Measurements from ENCODE around the gene ELOF1. TPM values are rescaled to one million over a fixed set of nuclear protein-coding genes. Genes with fewer than 3 reads are reported as not detected.

Gene ELOF1
- total and polyA plus RNA-seq, 2 of the 13 experiments (the other 11 are each of a cell fraction or from before 2014, with no cell fraction given): 14.5 to 43.2 TPM

DNA sequence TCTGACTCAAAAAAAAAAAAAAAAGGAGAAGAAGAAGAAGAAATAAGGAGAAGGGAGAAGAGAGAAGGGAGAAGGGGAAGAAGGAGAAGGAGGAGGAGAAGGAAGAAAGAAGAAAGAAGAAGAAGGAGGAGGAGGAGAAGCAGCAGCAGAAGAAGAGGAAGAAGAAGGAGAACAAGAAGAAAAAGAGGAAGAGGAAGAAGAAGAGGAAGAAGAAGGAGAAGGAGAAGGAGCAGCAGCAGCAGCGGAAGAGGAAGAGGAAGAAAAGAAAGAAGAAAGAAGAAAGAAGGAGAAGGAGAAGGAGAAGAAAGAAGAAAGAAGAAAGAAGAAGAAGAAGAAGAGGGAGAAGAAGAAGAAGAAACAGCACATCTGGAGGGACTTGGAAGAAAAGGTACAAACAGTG, 24.5 kb downstream of the ELOF1 start:
- intact Hi-C loops (cut with micrococcal nuclease; ENCODE audit: unreplicated experiment): no loop called here
- Histone ChIP-seq H3K27ac (ENCODE audit: extremely low read length, insufficient read depth, low read length) (no peak overlapping the region), H3K4me1 (ENCODE audit: insufficient read depth, low read length) (peaks cover 29% of the 10 kb centered on the region), H3K27me3 (ENCODE audit: control insufficient read depth in 1 of 2, insufficient read depth in 2 of 2, low read length in 2 of 2) (peaks cover 0 to 4% of the 10 kb centered on the region in 2 experiments; a peak in 1 of 5 replicates), H2AFZ (ENCODE audit: low read length) (no peak overlapping the region), H4K20me1 (ENCODE audit: insufficient read depth, low read length) (no peaks in the 10 kb centered on the region), H3K4me3 (replicated peaks in 1 of 3; ENCODE audit: insufficient read depth in 1 of 3, low read depth in 2 of 3, low read length in 3 of 3) (no peak overlapping the region), H3K9ac (ENCODE audit: insufficient read depth, low read depth, low read length) (no peak overlapping the region), H3K4me2 (ENCODE audit: low read depth, low read length) (no peak overlapping the region), H3K9me3 (ENCODE audit: low read length) (no peaks in the 10 kb centered on the region), H3K79me2 (ENCODE audit: insufficient read depth, low read length) (no peaks in the 10 kb centered on the region), H3K36me3 (replicated peaks in 1 of 2; ENCODE audit: control insufficient read depth in 1 of 2, insufficient read depth in 2 of 2, low read length in 2 of 2) (no peaks in the 10 kb centered on the region)
- ChIA-PET POLR2A (no interaction called here), CTCF (ENCODE audit: low intra/inter-chr PET ratio, low total read pairs) (no interaction called here)
- no peak for FAIRE-seq
- BruUV-seq (replicated peaks): no TSS peak
- in situ Hi-C loops (cut with HindIII; ENCODE audit: extremely low pct_ligation_motif_present, low pct_unique_long_range_greater_than_20kb): no loop called here
- no peak for ATAC-seq
- WGBS (ENCODE audit: low lambda C conversion rate): 11% methylated on average over 1 of the region's 1 CpG
- TF ChIP-seq RFXAP (CRISPR knock-in tag; IDR thresholded peaks at IDR 0.05; ENCODE audit: borderline replicate concordance): no peak
- TF ChIP-seq AGO2 (optimal IDR thresholded peaks at IDR 0.05; ENCODE audit: low read depth, low read length): no peak
- no peak for TF ChIP-seq SKI (IDR thresholded peaks at IDR 0.05; ENCODE audit: partially characterized antibody)
- TF ChIP-seq DDIT3 (CRISPR knock-in tag; IDR thresholded peaks at IDR 0.05): no peak
- TF ChIP-seq, protein P1, sequence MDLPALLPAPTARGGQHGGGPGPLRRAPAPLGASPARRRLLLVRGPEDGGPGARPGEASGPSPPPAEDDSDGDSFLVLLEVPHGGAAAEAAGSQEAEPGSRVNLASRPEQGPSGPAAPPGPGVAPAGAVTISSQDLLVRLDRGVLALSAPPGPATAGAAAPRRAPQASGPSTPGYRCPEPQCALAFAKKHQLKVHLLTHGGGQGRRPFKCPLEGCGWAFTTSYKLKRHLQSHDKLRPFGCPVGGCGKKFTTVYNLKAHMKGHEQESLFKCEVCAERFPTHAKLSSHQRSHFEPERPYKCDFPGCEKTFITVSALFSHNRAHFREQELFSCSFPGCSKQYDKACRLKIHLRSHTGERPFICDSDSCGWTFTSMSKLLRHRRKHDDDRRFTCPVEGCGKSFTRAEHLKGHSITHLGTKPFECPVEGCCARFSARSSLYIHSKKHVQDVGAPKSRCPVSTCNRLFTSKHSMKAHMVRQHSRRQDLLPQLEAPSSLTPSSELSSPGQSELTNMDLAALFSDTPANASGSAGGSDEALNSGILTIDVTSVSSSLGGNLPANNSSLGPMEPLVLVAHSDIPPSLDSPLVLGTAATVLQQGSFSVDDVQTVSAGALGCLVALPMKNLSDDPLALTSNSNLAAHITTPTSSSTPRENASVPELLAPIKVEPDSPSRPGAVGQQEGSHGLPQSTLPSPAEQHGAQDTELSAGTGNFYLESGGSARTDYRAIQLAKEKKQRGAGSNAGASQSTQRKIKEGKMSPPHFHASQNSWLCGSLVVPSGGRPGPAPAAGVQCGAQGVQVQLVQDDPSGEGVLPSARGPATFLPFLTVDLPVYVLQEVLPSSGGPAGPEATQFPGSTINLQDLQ (CRISPR knock-in tag; IDR thresholded peaks at IDR 0.05): no peak
- TF ChIP-seq FOXK1 (CRISPR knock-in tag; IDR thresholded peaks at IDR 0.05; ENCODE audit: borderline replicate concordance, low read depth): no peak
- TF ChIP-seq ZNF577 (CRISPR knock-in tag; IDR thresholded peaks at IDR 0.05; ENCODE audit: borderline replicate concordance, low read depth): no peak
- TF ChIP-seq CENPBD1 (CRISPR knock-in tag; IDR thresholded peaks at IDR 0.05; ENCODE audit: borderline replicate concordance, low read depth): no peak
- DNase-seq (ENCODE audit: low spot score): no peak
